RWPE2 (cell line): ENCODE measurements around the gene TMEM233.

Source experiments
- ATAC-seq: fragments of 200-7000 bp; cut with Tn5 transposase; 3 replicates; pipeline ENCODE4 v1.9.1; 2021; ENCODE audit warnings: low read depth
- DNase-seq: peaks from one replicate; pipeline ENCODE4 v3.0.0-alpha.2; 2020; ENCODE audit warnings: low spot score
- H3K27ac ChIP-seq: fragments of 450-650 bp; 2 replicates; pipeline ENCODE4 v1.5.1; 2017; ENCODE audit warnings: mild to moderate bottlenecking; ENCODE audit not compliant: poor library complexity, severe bottlenecking
- H3K27me3 ChIP-seq: fragments of 250-450 bp; sonication (Bioruptor Pico); 2 replicates; pipeline ENCODE4 v1.5.1; 2021; ENCODE audit warnings: mild to moderate bottlenecking, moderate library complexity; ENCODE audit not compliant: insufficient read depth, poor library complexity, severe bottlenecking
- H3K36me3 ChIP-seq: fragments of 250-450 bp; sonication (Bioruptor Pico); 2 replicates; pipeline ENCODE4 v1.5.1; 2020; ENCODE audit warnings: low read depth, mild to moderate bottlenecking, moderate library complexity
- H3K4me1 ChIP-seq: fragments of 250-450 bp; sonication (Bioruptor Pico); 2 replicates; pipeline ENCODE4 v1.5.1; 2021; ENCODE audit warnings: mild to moderate bottlenecking, moderate library complexity; ENCODE audit not compliant: insufficient read depth, poor library complexity, severe bottlenecking
- H3K4me3 ChIP-seq: fragments of 250-450 bp; sonication (Bioruptor Pico); 2 replicates; pipeline ENCODE4 v1.5.1; 2021; ENCODE audit warnings: mild to moderate bottlenecking, moderate library complexity; ENCODE audit not compliant: severe bottlenecking
- H3K9me3 ChIP-seq: fragments of 250-450 bp; sonication (Bioruptor Pico); 2 replicates; pipeline ENCODE4 v1.5.1; 2021; ENCODE audit warnings: mild to moderate bottlenecking, moderate library complexity; ENCODE audit not compliant: severe bottlenecking
- CTCF ChIP-seq: fragments of 450-650 bp; IDR thresholded peaks from one replicate; pipeline ENCODE4 v1.5.1; 2017; ENCODE audit warnings: mild to moderate bottlenecking, moderate library complexity; ENCODE audit not compliant: poor library complexity, severe bottlenecking

The TMEM233 gene

GRCh38 chr12:119687879-119688278 is 94.3 kb downstream of the TMEM233 start:
- H3K4me3 ChIP-seq: no peak overlapping the region
- DNase-seq (no peak), ATAC-seq (no peak)
- peaks cover 7% of the 10 kb centered on the region for H3K4me1 ChIP-seq
- H3K27me3 ChIP-seq: no peaks in the 10 kb centered on the region
- no peaks in the 10 kb centered on the region for H3K9me3 ChIP-seq
- H3K36me3 ChIP-seq: peaks cover 14% of the 10 kb centered on the region
- no peak for TF ChIP-seq CTCF
- no peak overlapping the region for H3K27ac ChIP-seq

- H3K36me3 ChIP-seq: peaks cover 14% of the 10 kb centered on the region
- ATAC-seq (no peak), DNase-seq (no peak)
- TF ChIP-seq CTCF: no peak
- H3K4me3 ChIP-seq: no peak overlapping the region
- H3K4me1 ChIP-seq: peaks cover 19% of the 10 kb centered on the region
- H3K27me3 ChIP-seq: no peaks in the 10 kb centered on the region
- no peaks in the 10 kb centered on the region for H3K9me3 ChIP-seq
- no peak overlapping the region for H3K27ac ChIP-seq
Observed at GRCh38 chr12:119689935-119690500, 96.4 kb downstream of the TMEM233 start.

GRCh38 chr12:119691202-119691810 is 97.7 kb downstream of the TMEM233 start:
- H3K9me3 ChIP-seq: no peaks in the 10 kb centered on the region
- no peaks in the 10 kb centered on the region for H3K27me3 ChIP-seq
- no peak for DNase-seq
- no peak for ATAC-seq
- no peak for TF ChIP-seq CTCF
- H3K4me1 ChIP-seq: peaks cover 19% of the 10 kb centered on the region
- no peak overlapping the region for H3K4me3 ChIP-seq
- no peak overlapping the region for H3K27ac ChIP-seq
- H3K36me3 ChIP-seq: peaks cover 14% of the 10 kb centered on the region

- Histone ChIP-seq H3K27ac (peak overlapping the region; percentile 44), H3K4me1 (peaks cover 19% of the 10 kb centered on the region), H3K4me3 (no peak overlapping the region), H3K36me3 (peaks cover 14% of the 10 kb centered on the region), H3K27me3 (no peaks in the 10 kb centered on the region), H3K9me3 (no peaks in the 10 kb centered on the region)
- no peak for DNase-seq
- no peak for ATAC-seq
- TF ChIP-seq CTCF: no peak
Observed at GRCh38 chr12:119692410-119692809, 98.8 kb downstream of the TMEM233 start.
